Measurements from ENCODE around the gene NECTIN2. TPM values are rescaled to one million over a fixed set of nuclear protein-coding genes. Genes with fewer than 3 reads are reported as not detected.
"Not testable (repeated sequence)": the region's sequence is repeated elsewhere in the genome, so short reads cannot be mapped to it uniquely, and the experiment has no call there.

Gene NECTIN2
- total RNA-seq, 2 experiments from 2014 or later, result 1.8 to 1.9 TPM

DNA sequence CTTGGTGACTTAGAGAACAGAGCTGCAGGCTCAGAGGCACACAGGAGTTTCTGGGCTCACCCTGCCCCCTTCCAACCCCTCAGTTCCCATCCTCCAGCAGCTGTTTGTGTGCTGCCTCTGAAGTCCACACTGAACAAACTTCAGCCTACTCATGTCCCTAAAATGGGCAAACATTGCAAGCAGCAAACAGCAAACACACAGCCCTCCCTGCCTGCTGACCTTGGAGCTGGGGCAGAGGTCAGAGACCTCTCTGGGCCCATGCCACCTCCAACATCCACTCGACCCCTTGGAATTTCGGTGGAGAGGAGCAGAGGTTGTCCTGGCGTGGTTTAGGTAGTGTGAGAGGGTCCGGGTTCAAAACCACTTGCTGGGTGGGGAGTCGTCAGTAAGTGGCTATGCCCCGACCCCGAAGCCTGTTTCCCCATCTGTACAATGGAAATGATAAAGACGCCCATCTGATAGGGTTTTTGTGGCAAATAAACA is 78.2 kb downstream of the NECTIN2 start:
- H3K27ac Mint-ChIP-seq, result no peak overlapping the region
- H3K27me3 ChIP-seq (ENCODE audit: control insufficient read depth in 1 of 2, insufficient read depth in 2 of 2, low read length in 2 of 2), result peaks cover 12 to 18% of the 10 kb centered on the region in 2 experiments
- no peak overlapping the region for H3K4me3 ChIP-seq (ENCODE audit: low read length)
- no peak for TF ChIP-seq CTCF (IDR thresholded peaks at IDR 0.05)
- peaks cover 8% of the 10 kb centered on the region for H3K4me1 ChIP-seq (ENCODE audit: insufficient read depth, low read length)
- H3K4me3 Mint-ChIP-seq, result no peak overlapping the region
- no peaks in the 10 kb centered on the region for H3K9me3 ChIP-seq (ENCODE audit: control insufficient read depth in 1 of 2, insufficient read depth in 1 of 2, low read length in 2 of 2)
- POLR2A ChIA-PET, result no interaction called here
- H3K9me3 Mint-ChIP-seq, result no peaks in the 10 kb centered on the region
- no peak overlapping the region for H3K27ac ChIP-seq (ENCODE audit: low read depth in 1 of 2, low read length in 2 of 2)
- intact Hi-C loops (cut with DNase I, micrococcal nuclease), result no loop called here
- peaks cover 3% of the 10 kb centered on the region for H3K4me1 Mint-ChIP-seq (ENCODE audit: low read depth)
- no peaks in the 10 kb centered on the region for H3K36me3 Mint-ChIP-seq (ENCODE audit: low read depth)
- H3K27me3 Mint-ChIP-seq, result peaks cover 29% of the 10 kb centered on the region
- ATAC-seq (ENCODE audit: poor library complexity) (no peak), DNase-seq (no peak)
- CTCF ChIA-PET, result no interaction called here
- no peaks in the 10 kb centered on the region for H3K36me3 ChIP-seq (ENCODE audit: insufficient read depth, low read length)

DNA sequence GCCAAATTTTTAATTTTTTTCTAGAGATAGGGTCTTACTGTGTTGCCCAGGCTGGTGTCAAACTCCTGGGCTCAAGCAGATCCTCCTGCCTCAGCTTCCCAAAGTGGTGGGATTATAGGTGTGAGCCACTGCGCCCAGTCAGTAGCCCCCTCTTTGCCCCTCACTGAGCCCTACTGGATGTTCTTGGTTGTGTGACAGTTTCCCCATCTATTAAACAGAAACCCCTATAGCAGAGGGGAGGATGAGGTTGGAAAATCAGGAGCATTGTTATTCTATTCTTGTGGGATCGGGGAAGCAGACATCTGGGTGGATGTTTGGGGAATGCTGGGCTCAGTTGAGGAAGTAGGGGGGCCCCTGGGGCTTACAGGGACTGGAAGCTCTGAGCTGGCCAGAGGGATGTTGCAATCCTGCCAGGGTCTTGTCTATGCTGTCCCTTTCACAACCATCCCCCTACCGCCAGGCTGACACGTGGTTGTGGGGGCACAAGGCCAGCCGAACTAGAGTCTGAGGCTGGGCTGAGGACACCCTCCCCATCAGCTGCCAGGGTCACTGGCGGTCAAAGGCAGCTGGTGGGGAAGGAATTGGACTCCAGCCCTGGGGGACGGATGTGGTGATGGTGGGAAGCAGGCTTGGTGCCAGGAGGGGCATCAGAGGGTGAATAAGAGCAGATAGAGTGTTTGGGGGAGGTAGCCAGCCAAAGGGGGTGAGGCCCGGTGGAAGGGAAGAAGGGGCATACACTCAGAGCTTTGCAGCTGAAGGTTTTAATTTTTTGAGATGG is 79.2 kb downstream of the NECTIN2 start:
- Histone ChIP-seq H3K9me3 (ENCODE audit: control insufficient read depth in 1 of 2, insufficient read depth in 1 of 2, low read length in 2 of 2) (no peaks in the 10 kb centered on the region), H3K27me3 (ENCODE audit: control insufficient read depth in 1 of 2, insufficient read depth in 2 of 2, low read length in 2 of 2) (peaks cover 12 to 18% of the 10 kb centered on the region in 2 experiments), H3K27ac (ENCODE audit: low read depth in 1 of 2, low read length in 2 of 2) (no peak overlapping the region), H3K4me3 (ENCODE audit: low read length) (no peak overlapping the region), H3K4me1 (ENCODE audit: insufficient read depth, low read length) (peaks cover 8% of the 10 kb centered on the region), H3K36me3 (ENCODE audit: insufficient read depth, low read length) (no peaks in the 10 kb centered on the region)
- CTCF ChIA-PET, result no interaction called here
- ATAC-seq (ENCODE audit: poor library complexity) (no peak), DNase-seq (no peak)
- no peak overlapping the region for H3K4me3 Mint-ChIP-seq
- no peak for TF ChIP-seq CTCF (IDR thresholded peaks at IDR 0.05)
- intact Hi-C loops (cut with DNase I, micrococcal nuclease), result no loop called here
- H3K27ac Mint-ChIP-seq, result no peak overlapping the region
- peaks cover 29% of the 10 kb centered on the region for H3K27me3 Mint-ChIP-seq
- POLR2A ChIA-PET, result no interaction called here
- H3K36me3 Mint-ChIP-seq (ENCODE audit: low read depth), result no peaks in the 10 kb centered on the region
- no peaks in the 10 kb centered on the region for H3K9me3 Mint-ChIP-seq
- peaks cover 3% of the 10 kb centered on the region for H3K4me1 Mint-ChIP-seq (ENCODE audit: low read depth)

DNA sequence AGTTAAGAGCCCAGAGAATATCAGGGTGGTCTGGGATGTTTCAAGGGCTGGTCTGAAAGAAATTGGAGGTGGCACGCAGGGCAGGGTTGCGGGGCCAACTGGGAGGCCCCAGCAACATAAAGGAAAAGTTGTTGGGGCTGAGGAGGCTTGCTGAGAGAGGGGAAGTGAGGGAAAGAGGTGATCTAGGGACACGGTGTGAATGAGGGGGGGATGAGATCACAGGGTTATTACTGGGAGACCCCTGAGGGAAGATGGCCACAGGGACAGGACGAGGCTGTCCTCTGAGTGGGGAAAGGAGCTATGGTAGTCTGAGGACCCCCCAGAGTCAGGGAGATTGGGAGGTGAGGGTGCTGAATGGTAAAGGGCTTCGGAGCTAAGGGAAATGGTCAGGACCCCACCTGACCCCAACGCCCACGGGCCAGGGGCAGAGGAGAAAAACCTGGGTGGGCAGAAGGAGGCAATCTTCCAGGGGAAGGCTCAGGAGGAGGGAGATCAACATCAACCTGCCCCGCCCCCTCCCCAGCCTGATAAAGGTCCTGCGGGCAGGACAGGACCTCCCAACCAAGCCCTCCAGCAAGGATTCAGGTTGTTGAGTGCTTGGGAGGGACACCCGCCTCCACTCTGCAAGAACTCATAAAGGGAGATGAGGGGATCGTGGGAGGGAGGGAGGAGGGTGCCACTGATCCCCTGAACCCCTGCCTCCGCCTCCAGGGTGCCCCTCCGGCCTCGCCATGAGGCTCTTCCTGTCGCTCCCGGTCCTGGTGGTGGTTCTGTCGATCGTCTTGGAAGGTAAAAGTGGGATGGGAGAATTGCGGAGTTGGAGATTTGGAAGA is 80.4 kb downstream of the NECTIN2 start:
- POLR2A ChIA-PET; H3K4me3 Mint-ChIP-seq; H3K27ac ChIP-seq (ENCODE audit: low read depth in 1 of 2, low read length in 2 of 2); H3K27ac Mint-ChIP-seq; H3K36me3 ChIP-seq (ENCODE audit: insufficient read depth, low read length); H3K9me3 Mint-ChIP-seq; CTCF ChIA-PET; intact Hi-C loops (cut with DNase I, micrococcal nuclease); H3K36me3 Mint-ChIP-seq (ENCODE audit: low read depth); H3K4me3 ChIP-seq (ENCODE audit: low read length); ATAC-seq (ENCODE audit: poor library complexity); H3K4me1 ChIP-seq (ENCODE audit: insufficient read depth, low read length); DNase-seq; H3K4me1 Mint-ChIP-seq (ENCODE audit: low read depth); H3K9me3 ChIP-seq (ENCODE audit: control insufficient read depth in 1 of 2, insufficient read depth in 1 of 2, low read length in 2 of 2): not testable (repeated sequence)
- H3K27me3 Mint-ChIP-seq, result peaks cover 29% of the 10 kb centered on the region
- peaks cover 12 to 18% of the 10 kb centered on the region in 2 experiments for H3K27me3 ChIP-seq (ENCODE audit: control insufficient read depth in 1 of 2, insufficient read depth in 2 of 2, low read length in 2 of 2)

All from CD4-positive, alpha-beta T cell (primary cell).